Measurements from ENCODE around the gene HMGN3.

- TF ChIP-seq CTCF (conservative IDR thresholded peaks at IDR 0.05; ENCODE audit: low read depth, low read length) (no peak), EZH2phosphoT487 (IDR thresholded peaks at IDR 0.05; ENCODE audit: borderline replicate concordance, low read length) (no peak), EZH2 (IDR thresholded peaks at IDR 0.05; ENCODE audit: low read length, unreplicated experiment) (no peak)
Observed at GRCh38 chr6:79152269-79152737, 82.2 kb downstream of the HMGN3 start.
